Measurements from ENCODE around the gene SETBP1. TPM values are rescaled to one million over a fixed set of nuclear protein-coding genes. Genes with fewer than 3 reads are reported as not detected.

SETBP1 gene
- total and polyA plus RNA-seq, 2 of the 13 experiments (the other 11 are each of a cell fraction or from before 2014, with no cell fraction given), result 0.18 to 0.65 TPM

DNA sequence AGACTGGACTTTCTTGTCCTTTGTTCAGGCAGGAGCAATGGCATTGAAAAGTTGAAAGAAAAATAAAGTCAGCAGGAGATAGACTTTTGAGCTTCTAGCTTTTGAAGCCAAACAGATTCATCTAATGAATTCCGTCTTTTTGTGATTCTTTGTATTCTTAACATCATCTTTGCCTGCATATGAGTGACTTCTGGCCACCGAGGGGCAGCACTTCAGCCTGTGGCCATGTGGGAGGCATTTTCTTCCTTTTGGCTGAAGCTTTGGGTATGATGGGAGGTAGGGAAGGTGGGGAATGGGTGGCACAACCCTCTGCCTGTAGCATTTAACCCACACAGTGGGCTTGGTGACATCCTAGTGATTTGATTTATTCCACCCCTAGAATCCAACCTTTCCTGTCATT lies 220.6 kb downstream of the SETBP1 start:
- no peak overlapping the region for H3K27ac ChIP-seq (ENCODE audit: extremely low read length, insufficient read depth, low read length)
- no peak overlapping the region for H3K4me3 ChIP-seq (replicated peaks in 1 of 3; ENCODE audit: insufficient read depth in 1 of 3, low read depth in 2 of 3, low read length in 3 of 3)
- CTCF ChIA-PET (ENCODE audit: low intra/inter-chr PET ratio, low total read pairs), result no interaction called here
- no peak for FAIRE-seq
- H3K27me3 ChIP-seq (ENCODE audit: control insufficient read depth in 1 of 2, insufficient read depth in 2 of 2, low read length in 2 of 2), result no peaks in the 10 kb centered on the region
- no peak overlapping the region for H2AFZ ChIP-seq (ENCODE audit: low read length)
- no peak for DNase-seq (ENCODE audit: low spot score)
- no peaks in the 10 kb centered on the region for H3K79me2 ChIP-seq (ENCODE audit: insufficient read depth, low read length)
- TF ChIP-seq NAIF1 (CRISPR knock-in tag; IDR thresholded peaks at IDR 0.05; ENCODE audit: borderline replicate concordance), result no peak
- no peak for TF ChIP-seq MED1 (CRISPR knock-in tag; IDR thresholded peaks at IDR 0.05)
- no peak for TF ChIP-seq CHD4 (IDR thresholded peaks at IDR 0.05; ENCODE audit: borderline replicate concordance, low read length)
- TF ChIP-seq SNAI1 (CRISPR knock-in tag; IDR thresholded peaks at IDR 0.05; ENCODE audit: borderline replicate concordance), result no peak
- TF ChIP-seq MBD4 (IDR thresholded peaks at IDR 0.05; ENCODE audit: borderline replicate concordance, low read length), result no peak
- TF ChIP-seq ZNF75D (CRISPR knock-in tag; IDR thresholded peaks at IDR 0.05; ENCODE audit: borderline replicate concordance), result no peak
- TF ChIP-seq, protein P1, sequence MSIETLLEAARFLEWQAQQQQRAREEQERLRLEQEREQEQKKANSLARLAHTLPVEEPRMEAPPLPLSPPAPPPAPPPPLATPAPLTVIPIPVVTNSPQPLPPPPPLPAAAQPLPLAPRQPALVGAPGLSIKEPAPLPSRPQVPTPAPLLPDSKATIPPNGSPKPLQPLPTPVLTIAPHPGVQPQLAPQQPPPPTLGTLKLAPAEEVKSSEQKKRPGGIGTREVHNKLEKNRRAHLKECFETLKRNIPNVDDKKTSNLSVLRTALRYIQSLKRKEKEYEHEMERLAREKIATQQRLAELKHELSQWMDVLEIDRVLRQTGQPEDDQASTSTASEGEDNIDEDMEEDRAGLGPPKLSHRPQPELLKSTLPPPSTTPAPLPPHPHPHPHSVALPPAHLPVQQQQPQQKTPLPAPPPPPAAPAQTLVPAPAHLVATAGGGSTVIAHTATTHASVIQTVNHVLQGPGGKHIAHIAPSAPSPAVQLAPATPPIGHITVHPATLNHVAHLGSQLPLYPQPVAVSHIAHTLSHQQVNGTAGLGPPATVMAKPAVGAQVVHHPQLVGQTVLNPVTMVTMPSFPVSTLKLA (IDR thresholded peaks at IDR 0.05), result no peak
- TF ChIP-seq NFYB (CRISPR knock-in tag; IDR thresholded peaks at IDR 0.05), result no peak
- TF ChIP-seq, protein P2, sequence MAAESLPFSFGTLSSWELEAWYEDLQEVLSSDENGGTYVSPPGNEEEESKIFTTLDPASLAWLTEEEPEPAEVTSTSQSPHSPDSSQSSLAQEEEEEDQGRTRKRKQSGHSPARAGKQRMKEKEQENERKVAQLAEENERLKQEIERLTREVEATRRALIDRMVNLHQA (CRISPR knock-in tag; IDR thresholded peaks at IDR 0.05), result no peak
- no peak for TF ChIP-seq ZNF660 (CRISPR knock-in tag; IDR thresholded peaks at IDR 0.05; ENCODE audit: borderline replicate concordance, low read depth)
- TF ChIP-seq, protein P3, sequence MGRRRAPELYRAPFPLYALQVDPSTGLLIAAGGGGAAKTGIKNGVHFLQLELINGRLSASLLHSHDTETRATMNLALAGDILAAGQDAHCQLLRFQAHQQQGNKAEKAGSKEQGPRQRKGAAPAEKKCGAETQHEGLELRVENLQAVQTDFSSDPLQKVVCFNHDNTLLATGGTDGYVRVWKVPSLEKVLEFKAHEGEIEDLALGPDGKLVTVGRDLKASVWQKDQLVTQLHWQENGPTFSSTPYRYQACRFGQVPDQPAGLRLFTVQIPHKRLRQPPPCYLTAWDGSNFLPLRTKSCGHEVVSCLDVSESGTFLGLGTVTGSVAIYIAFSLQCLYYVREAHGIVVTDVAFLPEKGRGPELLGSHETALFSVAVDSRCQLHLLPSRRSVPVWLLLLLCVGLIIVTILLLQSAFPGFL (CRISPR knock-in tag; IDR thresholded peaks at IDR 0.05), result no peak
- TF ChIP-seq, protein P4, sequence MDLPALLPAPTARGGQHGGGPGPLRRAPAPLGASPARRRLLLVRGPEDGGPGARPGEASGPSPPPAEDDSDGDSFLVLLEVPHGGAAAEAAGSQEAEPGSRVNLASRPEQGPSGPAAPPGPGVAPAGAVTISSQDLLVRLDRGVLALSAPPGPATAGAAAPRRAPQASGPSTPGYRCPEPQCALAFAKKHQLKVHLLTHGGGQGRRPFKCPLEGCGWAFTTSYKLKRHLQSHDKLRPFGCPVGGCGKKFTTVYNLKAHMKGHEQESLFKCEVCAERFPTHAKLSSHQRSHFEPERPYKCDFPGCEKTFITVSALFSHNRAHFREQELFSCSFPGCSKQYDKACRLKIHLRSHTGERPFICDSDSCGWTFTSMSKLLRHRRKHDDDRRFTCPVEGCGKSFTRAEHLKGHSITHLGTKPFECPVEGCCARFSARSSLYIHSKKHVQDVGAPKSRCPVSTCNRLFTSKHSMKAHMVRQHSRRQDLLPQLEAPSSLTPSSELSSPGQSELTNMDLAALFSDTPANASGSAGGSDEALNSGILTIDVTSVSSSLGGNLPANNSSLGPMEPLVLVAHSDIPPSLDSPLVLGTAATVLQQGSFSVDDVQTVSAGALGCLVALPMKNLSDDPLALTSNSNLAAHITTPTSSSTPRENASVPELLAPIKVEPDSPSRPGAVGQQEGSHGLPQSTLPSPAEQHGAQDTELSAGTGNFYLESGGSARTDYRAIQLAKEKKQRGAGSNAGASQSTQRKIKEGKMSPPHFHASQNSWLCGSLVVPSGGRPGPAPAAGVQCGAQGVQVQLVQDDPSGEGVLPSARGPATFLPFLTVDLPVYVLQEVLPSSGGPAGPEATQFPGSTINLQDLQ (CRISPR knock-in tag; IDR thresholded peaks at IDR 0.05), result no peak
- H3K36me3 ChIP-seq (replicated peaks in 1 of 2; ENCODE audit: control insufficient read depth in 1 of 2, insufficient read depth in 2 of 2, low read length in 2 of 2), result no peaks in the 10 kb centered on the region
- BruUV-seq (replicated peaks), result no TSS peak
- no peak for ATAC-seq
- POLR2A ChIA-PET, result no interaction called here
- no peaks in the 10 kb centered on the region for H4K20me1 ChIP-seq (ENCODE audit: insufficient read depth, low read length)
- no peak overlapping the region for H3K9ac ChIP-seq (ENCODE audit: insufficient read depth, low read depth, low read length)
- H3K4me1 ChIP-seq (ENCODE audit: insufficient read depth, low read length), result no peaks in the 10 kb centered on the region
- H3K4me2 ChIP-seq (ENCODE audit: low read depth, low read length), result no peak overlapping the region
- in situ Hi-C loops (cut with HindIII; ENCODE audit: extremely low pct_ligation_motif_present, low pct_unique_long_range_greater_than_20kb), result no loop called here
- intact Hi-C loops (cut with micrococcal nuclease; ENCODE audit: unreplicated experiment), result no loop called here
- 24% methylated on average over 2 of the region's 2 CpGs for WGBS (ENCODE audit: low lambda C conversion rate)
- H3K9me3 ChIP-seq (ENCODE audit: low read length), result no peaks in the 10 kb centered on the region
